Tibial artery (tissue), 4 donors: ENCODE measurements around the gene MYL11.

Source experiments
- DNase-seq, 2 donors: peaks; one replicate each; pipeline ENCODE4 v3.0.0-alpha.2; 2019
- H3K27ac ChIP-seq, 2 donors: fragments of 200-600 bp; sonication (generic) in 1 of 2; 1 replicate in 1 of 2; 2 replicates in 1 of 2; pipeline ENCODE4 v1.5.1; 2018 to 2019; ENCODE audit warnings: mild to moderate bottlenecking in 1 of 2
- H3K27me3 ChIP-seq, 2 donors: fragments of 200-600 bp; sonication (generic) in 1 of 2; one replicate each; pipeline versions ENCODE4 v1.5.1 to v1.6.0; 2016 to 2019
- H3K36me3 ChIP-seq, 3 donors: fragments of 200-600 bp; sonication (generic) in 2 of 3; one replicate each; pipeline ENCODE4 v1.5.1; 2016 to 2019; ENCODE audit warnings: mild to moderate bottlenecking in 2 of 3
- H3K4me1 ChIP-seq, 4 donors: fragments of 200-600 bp; sonication (generic) in 2 of 4; 1 replicate in 3 of 4; 2 replicates in 1 of 4; pipeline ENCODE4 v1.5.1; 2016 to 2019
- H3K4me3 ChIP-seq, 2 donors: fragments of 200-600 bp; sonication (generic) in 1 of 2; 1 replicate in 1 of 2; 2 replicates in 1 of 2; pipeline ENCODE4 v1.5.1; 2018 to 2019; ENCODE audit warnings: mild to moderate bottlenecking in 2 of 2
- H3K9me3 ChIP-seq, 3 donors: fragments of 200-600 bp; sonication (generic) in 1 of 3; one replicate each; pipeline ENCODE4 v1.5.1; 2016 to 2019
- CTCF ChIP-seq, 2 experiments: fragments of 200-600 bp in 1 of 2; fragments of 450-650 bp in 1 of 2; IDR thresholded peaks; one replicate each; pipeline ENCODE4 v1.5.1; 2017 to 2019; ENCODE audit warnings: antibody characterized with exemption in 2 of 2, mild to moderate bottlenecking in 1 of 2, moderate library complexity in 1 of 2
- intact Hi-C: fragments of 100-400 bp; cut with DNase I; formaldehyde crosslinking; loops from one replicate; pipeline ENCODE4 v1.15.0; 2023; ENCODE audit warnings: low total_unique reads

MYL11 gene

GRCh38 chr16:30381291-30382041 lies 6.9 kb downstream of the MYL11 start:
- peaks cover 0 to 24% (median 15%) of the 10 kb centered on the region in 4 donors for H3K4me1 ChIP-seq
- no peak for DNase-seq
- no peaks in the 10 kb centered on the region for H3K36me3 ChIP-seq
- intact Hi-C loops: no loop called here
- H3K9me3 ChIP-seq: no peaks in the 10 kb centered on the region
- TF ChIP-seq CTCF (IDR thresholded peaks at IDR 0.05): no peak
- no peak overlapping the region for H3K27ac ChIP-seq
- H3K4me3 ChIP-seq: no peak overlapping the region
- no peaks in the 10 kb centered on the region for H3K27me3 ChIP-seq

DNA sequence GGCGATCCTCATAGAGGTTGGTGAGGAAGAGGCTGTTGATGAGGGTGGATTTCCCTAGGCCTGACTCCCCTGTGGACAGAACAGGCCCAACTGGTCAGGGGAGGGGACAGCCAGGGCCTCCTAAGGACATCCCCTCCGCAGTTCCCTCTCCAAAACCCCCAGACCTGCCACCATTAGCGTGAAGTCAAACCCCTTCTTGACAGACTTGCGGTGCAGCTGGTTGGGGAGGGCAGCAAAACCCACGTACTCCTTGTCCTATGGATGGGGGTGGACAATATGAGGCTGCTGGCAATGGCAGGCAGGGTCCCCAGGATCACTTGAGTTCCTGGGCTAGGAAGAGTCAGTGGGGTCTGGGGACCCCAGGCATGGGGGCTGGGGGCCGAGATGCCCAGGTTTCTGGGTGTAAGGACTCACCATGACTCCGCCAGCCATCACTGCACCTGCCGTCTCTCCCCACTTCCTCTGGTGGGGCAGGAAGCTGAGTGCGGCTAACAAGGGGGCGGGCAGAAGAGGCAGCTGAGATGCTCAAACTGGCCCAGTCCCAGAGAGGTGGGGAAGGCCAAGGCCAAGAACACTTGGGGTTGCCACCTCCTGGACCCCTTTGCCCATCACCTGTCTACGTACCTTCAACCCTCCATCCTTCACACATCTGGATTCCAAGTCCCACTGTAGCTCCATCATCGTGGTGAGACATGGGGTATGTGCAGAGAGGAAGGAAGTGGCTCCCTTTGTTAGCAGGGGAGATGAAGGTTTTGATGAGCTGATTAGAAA lies 7.7 kb downstream of the MYL11 start, which contains the start of gene SEPTIN1:
SEPTIN1 (minus strand) TSS at position 451 of the 771 bp plus-strand sequence; CDS start at position 432, 19 bp downstream.
- Histone ChIP-seq H3K27ac (no peak within 1 kb of the TSS), H3K27me3 (no peaks in the 10 kb centered on the region), H3K9me3 (no peaks in the 10 kb centered on the region), H3K4me3 (no peak within 1 kb of the TSS), H3K36me3 (no peaks in the 10 kb centered on the region), H3K4me1 (peaks cover 0 to 16% (median 10%) of the 10 kb centered on the region in 4 donors)
- no peak for TF ChIP-seq CTCF (IDR thresholded peaks at IDR 0.05)
- intact Hi-C loops: no loop called here
- no peak for DNase-seq

GRCh38 chr16:30383521-30383920 lies 8.9 kb downstream of the MYL11 start:
- Histone ChIP-seq H3K4me1 (peaks cover 0 to 13% (median 8%) of the 10 kb centered on the region in 4 donors), H3K27ac (no peak overlapping the region), H3K9me3 (no peaks in the 10 kb centered on the region), H3K36me3 (no peaks in the 10 kb centered on the region), H3K4me3 (no peak overlapping the region), H3K27me3 (no peaks in the 10 kb centered on the region)
- intact Hi-C loops: no loop called here
- no peak for DNase-seq
- no peak for TF ChIP-seq CTCF (IDR thresholded peaks at IDR 0.05)

GRCh38 chr16:30394592-30395154 lies 20.1 kb downstream of the MYL11 start:
- intact Hi-C loops: loop anchor here (2.0 kb wide), 1 partner anchor 16 kb away; no protein-coding TSS in a partner anchor
- DNase-seq: no peak
- Histone ChIP-seq H3K27ac (peak overlapping the region; percentile 79 to 83), H3K36me3 (peaks cover 0 to 17% (median 17%) of the 10 kb centered on the region in 3 donors), H3K4me1 (peaks cover 0 to 22% (median 19%) of the 10 kb centered on the region in 4 donors), H3K27me3 (no peaks in the 10 kb centered on the region), H3K9me3 (no peaks in the 10 kb centered on the region), H3K4me3 (peak overlapping the region; percentile 69 to 81)
- TF ChIP-seq CTCF (IDR thresholded peaks at IDR 0.05): no peak

DNA sequence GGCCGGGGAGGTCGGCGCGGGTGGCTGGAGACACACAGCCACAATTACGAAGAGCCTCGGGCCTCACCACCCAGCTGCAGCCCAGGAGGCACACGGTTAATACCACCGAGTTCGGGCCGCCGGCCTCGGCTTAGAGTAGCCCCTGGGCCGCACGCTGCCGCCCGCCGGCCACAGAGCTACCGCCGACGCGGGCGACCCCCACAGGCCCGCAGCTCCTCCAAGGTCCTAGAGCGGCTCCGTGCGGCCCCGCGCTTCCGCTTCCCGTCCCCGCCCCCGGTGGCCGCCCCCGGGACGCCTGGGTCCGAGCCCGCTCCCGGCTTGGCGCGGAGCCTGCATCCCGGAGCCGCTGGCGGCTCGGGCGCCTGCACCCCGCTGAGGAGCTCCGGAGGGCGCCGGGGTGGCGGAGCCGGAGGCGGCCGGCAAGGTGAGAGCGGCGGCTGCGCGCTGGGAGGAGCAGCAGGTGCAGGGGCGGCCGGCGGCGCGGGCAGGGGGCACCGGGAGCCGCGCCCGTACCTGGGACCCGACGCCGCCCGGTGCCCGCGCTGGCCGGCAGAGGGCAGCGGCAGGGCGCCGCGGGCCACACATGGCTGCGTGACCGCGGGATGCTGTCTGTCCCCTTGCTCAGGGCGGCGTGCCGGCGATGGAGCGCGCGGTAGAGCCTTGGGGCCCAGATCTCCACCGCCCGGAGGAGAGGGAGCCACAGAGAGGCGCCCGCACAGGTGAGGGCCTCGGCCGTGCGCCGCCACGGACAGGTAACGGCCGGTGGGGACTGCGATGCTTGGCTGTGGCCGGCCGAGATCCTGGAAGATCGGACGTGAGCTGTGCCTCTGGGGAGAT lies 20.8 kb downstream of the MYL11 start, which contains the start of gene ZNF48:
ZNF48 (plus strand) TSS at position 266 of the 837 bp plus-strand sequence; CDS start at position 641, 375 bp downstream.
- peak; percentile 82 to 92 for DNase-seq
- peak within 1 kb of the TSS; percentile 69 to 81 for H3K4me3 ChIP-seq
- H3K27ac ChIP-seq: peak within 1 kb of the TSS; percentile 79 to 83
- H3K9me3 ChIP-seq: no peaks in the 10 kb centered on the region
- TF ChIP-seq CTCF (IDR thresholded peaks at IDR 0.05): peak; percentile 5 to 58
- peaks cover 0 to 17% (median 17%) of the 10 kb centered on the region in 3 donors for H3K36me3 ChIP-seq
- peaks cover 0 to 27% (median 23%) of the 10 kb centered on the region in 4 donors for H3K4me1 ChIP-seq
- H3K27me3 ChIP-seq: no peaks in the 10 kb centered on the region
- intact Hi-C loops: loop anchor here (2.0 kb wide), 1 partner anchor 17 kb away; no protein-coding TSS in a partner anchor
